ENCODE data around the gene AFDN. TPM values are rescaled to one million over a fixed set of nuclear protein-coding genes. Genes with fewer than 3 reads are reported as not detected.

AFDN gene
- total and polyA plus RNA-seq, 2 donors (not counting 1 experiment from before 2014, with no cell fraction given), result 21.0 to 57.1 TPM

- Histone ChIP-seq H4K20me1 (ENCODE audit: control insufficient read depth, extremely low read depth, insufficient read depth, low read length) (peaks cover 2% of the 10 kb centered on the region), H3K36me3 (ENCODE audit: control insufficient read depth, insufficient read depth, low read length) (no peaks in the 10 kb centered on the region), H3K9ac (ENCODE audit: insufficient read depth, low read length) (no peak overlapping the region), H3K9me3 (ENCODE audit: control insufficient read depth, insufficient read depth, low read depth, low read length) (no peaks in the 10 kb centered on the region), H3K27me3 (ENCODE audit: control insufficient read depth, insufficient read depth, low read length) (no peaks in the 10 kb centered on the region), H3K79me2 (ENCODE audit: control insufficient read depth, insufficient read depth, low read length) (peaks cover 27% of the 10 kb centered on the region), H3K27ac (ENCODE audit: insufficient read depth, low read length) (no peak overlapping the region), H3K4me3 (replicated peaks in 1 of 4; ENCODE audit: control extremely low read depth in 1 of 4, insufficient read depth in 1 of 4, low read depth in 3 of 4, low read length in 4 of 4) (no peak overlapping the region), H2AFZ (ENCODE audit: low read length) (no peak overlapping the region), H3K4me2 (ENCODE audit: extremely low read depth, insufficient read depth, low read length) (no peak overlapping the region), H3K4me1 (ENCODE audit: control insufficient read depth, extremely low read depth, insufficient read depth, low read length) (no peaks in the 10 kb centered on the region)
- TF ChIP-seq EZH2 (IDR thresholded peaks at IDR 0.05; ENCODE audit: low read length, missing control alignments) (no peak), CTCF (conservative IDR thresholded peaks at IDR 0.05 in 1 of 2, IDR thresholded peaks at IDR 0.05 in 1 of 2; ENCODE audit: low read depth in 1 of 2, low read length in 2 of 2) (no peak)
- DNase-seq (ENCODE audit: low read depth in 2 of 2), result no peak
These were observed 12.6 kb downstream of the AFDN start for GRCh38 chr6:167839343-167839742.

GRCh38 chr6:167839755-167840154 is 13.0 kb downstream of the AFDN start:
- DNase-seq (ENCODE audit: low read depth in 2 of 2), result no peak
- no peak overlapping the region for H3K4me2 ChIP-seq (ENCODE audit: extremely low read depth, insufficient read depth, low read length)
- peaks cover 2% of the 10 kb centered on the region for H4K20me1 ChIP-seq (ENCODE audit: control insufficient read depth, extremely low read depth, insufficient read depth, low read length)
- H3K36me3 ChIP-seq (ENCODE audit: control insufficient read depth, insufficient read depth, low read length), result no peaks in the 10 kb centered on the region
- no peak overlapping the region for H3K9ac ChIP-seq (ENCODE audit: insufficient read depth, low read length)
- no peaks in the 10 kb centered on the region for H3K9me3 ChIP-seq (ENCODE audit: control insufficient read depth, insufficient read depth, low read depth, low read length)
- H3K4me3 ChIP-seq (replicated peaks in 1 of 4; ENCODE audit: control extremely low read depth in 1 of 4, insufficient read depth in 1 of 4, low read depth in 3 of 4, low read length in 4 of 4), result no peak overlapping the region
- no peak overlapping the region for H3K27ac ChIP-seq (ENCODE audit: insufficient read depth, low read length)
- no peaks in the 10 kb centered on the region for H3K4me1 ChIP-seq (ENCODE audit: control insufficient read depth, extremely low read depth, insufficient read depth, low read length)
- H3K79me2 ChIP-seq (ENCODE audit: control insufficient read depth, insufficient read depth, low read length), result peaks cover 27% of the 10 kb centered on the region
- H2AFZ ChIP-seq (ENCODE audit: low read length), result no peak overlapping the region
- TF ChIP-seq EZH2 (IDR thresholded peaks at IDR 0.05; ENCODE audit: low read length, missing control alignments), result no peak
- no peak for TF ChIP-seq CTCF (conservative IDR thresholded peaks at IDR 0.05 in 1 of 2, IDR thresholded peaks at IDR 0.05 in 1 of 2; ENCODE audit: low read depth in 1 of 2, low read length in 2 of 2)
- no peaks in the 10 kb centered on the region for H3K27me3 ChIP-seq (ENCODE audit: control insufficient read depth, insufficient read depth, low read length)

GRCh38 chr6:167840160-167840525 is 13.4 kb downstream of the AFDN start:
- H3K4me1 ChIP-seq (ENCODE audit: control insufficient read depth, extremely low read depth, insufficient read depth, low read length), result no peaks in the 10 kb centered on the region
- no peak overlapping the region for H3K4me3 ChIP-seq (replicated peaks in 1 of 4; ENCODE audit: control extremely low read depth in 1 of 4, insufficient read depth in 1 of 4, low read depth in 3 of 4, low read length in 4 of 4)
- TF ChIP-seq EZH2 (IDR thresholded peaks at IDR 0.05; ENCODE audit: low read length, missing control alignments) (no peak), CTCF (conservative IDR thresholded peaks at IDR 0.05 in 1 of 2, IDR thresholded peaks at IDR 0.05 in 1 of 2; ENCODE audit: low read depth in 1 of 2, low read length in 2 of 2) (no peak)
- no peak overlapping the region for H3K4me2 ChIP-seq (ENCODE audit: extremely low read depth, insufficient read depth, low read length)
- no peak for DNase-seq (ENCODE audit: low read depth in 2 of 2)
- H4K20me1 ChIP-seq (ENCODE audit: control insufficient read depth, extremely low read depth, insufficient read depth, low read length), result peaks cover 2% of the 10 kb centered on the region
- H3K27me3 ChIP-seq (ENCODE audit: control insufficient read depth, insufficient read depth, low read length), result no peaks in the 10 kb centered on the region
- H3K36me3 ChIP-seq (ENCODE audit: control insufficient read depth, insufficient read depth, low read length), result no peaks in the 10 kb centered on the region
- H3K9ac ChIP-seq (ENCODE audit: insufficient read depth, low read length), result no peak overlapping the region
- H2AFZ ChIP-seq (ENCODE audit: low read length), result no peak overlapping the region
- no peaks in the 10 kb centered on the region for H3K9me3 ChIP-seq (ENCODE audit: control insufficient read depth, insufficient read depth, low read depth, low read length)
- H3K27ac ChIP-seq (ENCODE audit: insufficient read depth, low read length), result no peak overlapping the region
- peaks cover 27% of the 10 kb centered on the region for H3K79me2 ChIP-seq (ENCODE audit: control insufficient read depth, insufficient read depth, low read length)
